ENCODE results near the gene FGF19.

FGF19 gene

DNA sequence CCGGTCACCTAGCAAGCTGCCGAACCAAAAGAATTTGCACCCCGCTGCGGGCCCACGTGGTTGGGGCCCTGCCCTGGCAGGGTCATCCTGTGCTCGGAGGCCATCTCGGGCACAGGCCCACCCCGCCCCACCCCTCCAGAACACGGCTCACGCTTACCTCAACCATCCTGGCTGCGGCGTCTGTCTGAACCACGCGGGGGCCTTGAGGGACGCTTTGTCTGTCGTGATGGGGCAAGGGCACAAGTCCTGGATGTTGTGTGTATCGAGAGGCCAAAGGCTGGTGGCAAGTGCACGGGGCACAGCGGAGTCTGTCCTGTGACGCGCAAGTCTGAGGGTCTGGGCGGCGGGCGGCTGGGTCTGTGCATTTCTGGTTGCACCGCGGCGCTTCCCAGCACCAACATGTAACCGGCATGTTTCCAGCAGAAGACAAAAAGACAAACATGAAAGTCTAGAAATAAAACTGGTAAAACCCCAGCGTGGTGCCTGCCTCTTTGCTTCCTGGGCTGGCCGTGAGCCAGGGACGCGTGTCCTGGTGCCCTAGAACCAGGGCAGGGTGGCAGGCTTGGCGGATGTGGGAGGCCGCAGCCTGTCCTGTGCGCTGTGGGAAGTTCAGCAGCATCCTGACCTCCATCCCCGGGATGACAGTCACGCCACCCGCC, 49.7 kb downstream of the FGF19 start:
- Histone ChIP-seq H3K36me3 (ENCODE audit: control insufficient read depth in 4 of 4, insufficient read depth in 4 of 4, low read length in 3 of 4) (no peaks in the 10 kb centered on the region), H3K4me1 (ENCODE audit: control extremely low read depth in 1 of 4, control insufficient read depth in 4 of 4, insufficient read depth in 4 of 4, low read length in 3 of 4) (peaks cover 0 to 7% (median 3%) of the 10 kb centered on the region in 4 experiments), H3K4me3 (ENCODE audit: control insufficient read depth in 1 of 7, extremely low read depth in 1 of 7, insufficient read depth in 4 of 7, low read depth in 2 of 7, low read length in 6 of 7) (no peak overlapping the region), H3K27ac (ENCODE audit: insufficient read depth in 1 of 2, low read depth in 1 of 2, low read length in 2 of 2, poor library complexity in 1 of 2, severe bottlenecking in 2 of 2) (no peak overlapping the region), H3K27me3 (replicated peaks in 2 of 5; ENCODE audit: control insufficient read depth in 4 of 5, insufficient read depth in 5 of 5, low read length in 4 of 5) (no peaks in the 10 kb centered on the region), H3K9me3 (ENCODE audit: control extremely low read depth in 1 of 5, control insufficient read depth in 4 of 5, insufficient read depth in 2 of 5, low read depth in 1 of 5, low read length in 4 of 5) (no peaks in the 10 kb centered on the region)
- no peak for DNase-seq
- POLR2A ChIA-PET: no interaction called here
- CTCF ChIA-PET: no interaction called here
- WGBS (ENCODE audit: insufficient coverage): 91% methylated on average over 38 of the region's 38 CpGs

GRCh38 chr11:69653406-69653960, 50.3 kb downstream of the FGF19 start:
- Histone ChIP-seq H3K9me3 (ENCODE audit: control extremely low read depth in 1 of 5, control insufficient read depth in 4 of 5, insufficient read depth in 2 of 5, low read depth in 1 of 5, low read length in 4 of 5) (no peaks in the 10 kb centered on the region), H3K4me1 (ENCODE audit: control extremely low read depth in 1 of 4, control insufficient read depth in 4 of 4, insufficient read depth in 4 of 4, low read length in 3 of 4) (peaks cover 0 to 7% (median 3%) of the 10 kb centered on the region in 4 experiments), H3K36me3 (ENCODE audit: control insufficient read depth in 4 of 4, insufficient read depth in 4 of 4, low read length in 3 of 4) (no peaks in the 10 kb centered on the region), H3K27ac (ENCODE audit: insufficient read depth in 1 of 2, low read depth in 1 of 2, low read length in 2 of 2, poor library complexity in 1 of 2, severe bottlenecking in 2 of 2) (no peak overlapping the region), H3K27me3 (replicated peaks in 2 of 5; ENCODE audit: control insufficient read depth in 4 of 5, insufficient read depth in 5 of 5, low read length in 4 of 5) (no peaks in the 10 kb centered on the region), H3K4me3 (ENCODE audit: control insufficient read depth in 1 of 7, extremely low read depth in 1 of 7, insufficient read depth in 4 of 7, low read depth in 2 of 7, low read length in 6 of 7) (no peak overlapping the region)
- ChIA-PET CTCF (no interaction called here), POLR2A (no interaction called here)
- 95% methylated on average over 14 of the region's 23 CpGs for WGBS (ENCODE audit: insufficient coverage)
- DNase-seq: no peak

- no peaks in the 10 kb centered on the region for H3K36me3 ChIP-seq (ENCODE audit: control insufficient read depth in 4 of 4, insufficient read depth in 4 of 4, low read length in 3 of 4)
- no peaks in the 10 kb centered on the region for H3K9me3 ChIP-seq (ENCODE audit: control extremely low read depth in 1 of 5, control insufficient read depth in 4 of 5, insufficient read depth in 2 of 5, low read depth in 1 of 5, low read length in 4 of 5)
- no peak overlapping the region for H3K27ac ChIP-seq (ENCODE audit: insufficient read depth in 1 of 2, low read depth in 1 of 2, low read length in 2 of 2, poor library complexity in 1 of 2, severe bottlenecking in 2 of 2)
- H3K4me1 ChIP-seq (ENCODE audit: control extremely low read depth in 1 of 4, control insufficient read depth in 4 of 4, insufficient read depth in 4 of 4, low read length in 3 of 4): peaks cover 0 to 8% (median 4%) of the 10 kb centered on the region in 4 experiments
- CTCF ChIA-PET: no interaction called here
- no peaks in the 10 kb centered on the region for H3K27me3 ChIP-seq (replicated peaks in 2 of 5; ENCODE audit: control insufficient read depth in 4 of 5, insufficient read depth in 5 of 5, low read length in 4 of 5)
- no peak overlapping the region for H3K4me3 ChIP-seq (ENCODE audit: control insufficient read depth in 1 of 7, extremely low read depth in 1 of 7, insufficient read depth in 4 of 7, low read depth in 2 of 7, low read length in 6 of 7)
- no peak for DNase-seq
- 88% methylated on average over 5 of the region's 11 CpGs for WGBS (ENCODE audit: insufficient coverage)
- POLR2A ChIA-PET: no interaction called here
Measured at GRCh38 chr11:69652999-69653398, 50.8 kb downstream of the FGF19 start.

DNA sequence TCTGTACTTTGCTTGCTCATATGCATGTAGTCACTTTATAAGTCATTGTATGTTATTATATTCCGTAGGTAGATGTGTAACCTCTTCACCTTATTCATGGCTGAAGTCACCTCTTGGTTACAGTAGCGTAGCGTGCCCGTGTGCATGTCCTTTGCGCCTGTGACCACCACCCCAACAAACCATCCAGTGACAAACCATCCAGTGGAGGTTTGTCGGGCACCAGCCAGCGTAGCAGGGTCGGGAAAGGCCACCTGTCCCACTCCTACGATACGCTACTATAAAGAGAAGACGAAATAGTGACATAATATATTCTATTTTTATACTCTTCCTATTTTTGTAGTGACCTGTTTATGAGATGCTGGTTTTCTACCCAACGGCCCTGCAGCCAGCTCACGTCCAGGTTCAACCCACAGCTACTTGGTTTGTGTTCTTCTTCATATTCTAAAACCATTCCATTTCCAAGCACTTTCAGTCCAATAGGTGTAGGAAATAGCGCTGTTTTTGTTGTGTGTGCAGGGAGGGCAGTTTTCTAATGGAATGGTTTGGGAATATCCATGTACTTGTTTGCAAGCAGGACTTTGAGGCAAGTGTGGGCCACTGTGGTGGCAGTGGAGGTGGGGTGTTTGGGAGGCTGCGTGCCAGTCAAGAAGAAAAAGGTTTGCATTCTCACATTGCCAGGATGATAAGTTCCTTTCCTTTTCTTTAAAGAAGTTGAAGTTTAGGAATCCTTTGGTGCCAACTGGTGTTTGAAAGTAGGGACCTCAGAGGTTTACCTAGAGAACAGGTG, 51.8 kb downstream of the FGF19 start:
- Histone ChIP-seq H3K9me3 (ENCODE audit: control extremely low read depth in 1 of 5, control insufficient read depth in 4 of 5, insufficient read depth in 2 of 5, low read depth in 1 of 5, low read length in 4 of 5) (no peaks in the 10 kb centered on the region), H3K4me3 (ENCODE audit: control insufficient read depth in 1 of 7, extremely low read depth in 1 of 7, insufficient read depth in 4 of 7, low read depth in 2 of 7, low read length in 6 of 7) (no peak overlapping the region), H3K4me1 (ENCODE audit: control extremely low read depth in 1 of 4, control insufficient read depth in 4 of 4, insufficient read depth in 4 of 4, low read length in 3 of 4) (peaks cover 0 to 14% (median 7%) of the 10 kb centered on the region in 4 experiments), H3K27me3 (replicated peaks in 2 of 5; ENCODE audit: control insufficient read depth in 4 of 5, insufficient read depth in 5 of 5, low read length in 4 of 5) (no peaks in the 10 kb centered on the region), H3K27ac (ENCODE audit: insufficient read depth in 1 of 2, low read depth in 1 of 2, low read length in 2 of 2, poor library complexity in 1 of 2, severe bottlenecking in 2 of 2) (no peak overlapping the region), H3K36me3 (ENCODE audit: control insufficient read depth in 4 of 4, insufficient read depth in 4 of 4, low read length in 3 of 4) (no peaks in the 10 kb centered on the region)
- WGBS (ENCODE audit: insufficient coverage): 96% methylated on average over 4 of the region's 15 CpGs
- CTCF ChIA-PET: no interaction called here
- DNase-seq: no peak
- POLR2A ChIA-PET: no interaction called here

- CTCF ChIA-PET: no interaction called here
- Histone ChIP-seq H3K27me3 (replicated peaks in 2 of 5; ENCODE audit: control insufficient read depth in 4 of 5, insufficient read depth in 5 of 5, low read length in 4 of 5) (no peaks in the 10 kb centered on the region), H3K4me1 (ENCODE audit: control extremely low read depth in 1 of 4, control insufficient read depth in 4 of 4, insufficient read depth in 4 of 4, low read length in 3 of 4) (peaks cover 0 to 14% (median 7%) of the 10 kb centered on the region in 4 experiments), H3K27ac (ENCODE audit: insufficient read depth in 1 of 2, low read depth in 1 of 2, low read length in 2 of 2, poor library complexity in 1 of 2, severe bottlenecking in 2 of 2) (no peak overlapping the region), H3K9me3 (ENCODE audit: control extremely low read depth in 1 of 5, control insufficient read depth in 4 of 5, insufficient read depth in 2 of 5, low read depth in 1 of 5, low read length in 4 of 5) (no peaks in the 10 kb centered on the region), H3K4me3 (ENCODE audit: control insufficient read depth in 1 of 7, extremely low read depth in 1 of 7, insufficient read depth in 4 of 7, low read depth in 2 of 7, low read length in 6 of 7) (no peak overlapping the region), H3K36me3 (ENCODE audit: control insufficient read depth in 4 of 4, insufficient read depth in 4 of 4, low read length in 3 of 4) (no peaks in the 10 kb centered on the region)
- WGBS (ENCODE audit: insufficient coverage): 95% methylated on average over 21 of the region's 23 CpGs
- no peak for DNase-seq
- POLR2A ChIA-PET: no interaction called here
Measured at GRCh38 chr11:69650832-69651344, 52.9 kb downstream of the FGF19 start.

- CTCF ChIA-PET: interaction anchor here (0.9 kb wide), 1 partner anchor 550 kb away, joined by 3 read pairs; no protein-coding TSS in a partner anchor
- Histone ChIP-seq H3K36me3 (ENCODE audit: control insufficient read depth in 4 of 4, insufficient read depth in 4 of 4, low read length in 3 of 4) (no peaks in the 10 kb centered on the region), H3K27me3 (replicated peaks in 2 of 5; ENCODE audit: control insufficient read depth in 4 of 5, insufficient read depth in 5 of 5, low read length in 4 of 5) (no peaks in the 10 kb centered on the region), H3K27ac (ENCODE audit: insufficient read depth in 1 of 2, low read depth in 1 of 2, low read length in 2 of 2, poor library complexity in 1 of 2, severe bottlenecking in 2 of 2) (no peak overlapping the region), H3K9me3 (ENCODE audit: control extremely low read depth in 1 of 5, control insufficient read depth in 4 of 5, insufficient read depth in 2 of 5, low read depth in 1 of 5, low read length in 4 of 5) (no peaks in the 10 kb centered on the region), H3K4me1 (ENCODE audit: control extremely low read depth in 1 of 4, control insufficient read depth in 4 of 4, insufficient read depth in 4 of 4, low read length in 3 of 4) (peaks cover 0 to 14% (median 7%) of the 10 kb centered on the region in 4 experiments), H3K4me3 (ENCODE audit: control insufficient read depth in 1 of 7, extremely low read depth in 1 of 7, insufficient read depth in 4 of 7, low read depth in 2 of 7, low read length in 6 of 7) (no peak overlapping the region)
- 66% methylated on average over 20 of the region's 24 CpGs for WGBS (ENCODE audit: insufficient coverage)
- POLR2A ChIA-PET: no interaction called here
- peak in 1 of 3 donors; percentile 41 for DNase-seq
Measured at GRCh38 chr11:69650081-69650831, 53.6 kb downstream of the FGF19 start.
